Endothelial cell (in vitro differentiated cells): ENCODE results near the gene PRRX1. TPM values are rescaled to one million over a fixed set of nuclear protein-coding genes. Genes with fewer than 3 reads are reported as not detected.

Source experiments
- DNase-seq: peaks from one replicate; pipeline ENCODE4 v3.0.0; 2021; ENCODE audit warnings: low spot score
- H3K27ac Mint-ChIP-seq: one replicate; pipeline ENCODE4 v1.8.0; 2021; ENCODE audit warnings: mixed read lengths, inconsistent platforms; ENCODE audit not compliant: unreplicated experiment
- H3K27me3 Mint-ChIP-seq: one replicate; pipeline ENCODE4 v1.8.0; 2021; ENCODE audit warnings: mild to moderate bottlenecking, moderate library complexity, mixed read lengths, inconsistent platforms; ENCODE audit not compliant: unreplicated experiment
- H3K36me3 Mint-ChIP-seq: one replicate; pipeline ENCODE4 v1.8.0; 2021; ENCODE audit warnings: mild to moderate bottlenecking, low read depth, mixed read lengths, inconsistent platforms; ENCODE audit not compliant: unreplicated experiment
- H3K4me1 Mint-ChIP-seq: one replicate; pipeline ENCODE4 v1.8.0; 2021; ENCODE audit warnings: mild to moderate bottlenecking, mixed read lengths, inconsistent platforms; ENCODE audit not compliant: unreplicated experiment
- H3K4me3 Mint-ChIP-seq: one replicate; pipeline ENCODE4 v1.8.0; 2021; ENCODE audit warnings: mild to moderate bottlenecking, mixed read lengths, inconsistent platforms; ENCODE audit not compliant: unreplicated experiment
- H3K9me3 Mint-ChIP-seq: one replicate; pipeline ENCODE4 v1.8.0; 2021; ENCODE audit warnings: mixed read lengths, inconsistent platforms; ENCODE audit not compliant: unreplicated experiment
- total RNA-seq: library from RNA; stranded (reverse); fragmentation: NEBNext Ultra II Directional; extraction: Animal tissue kit (Norgen Biotek cat#: 25700); gene quantifications from one replicate; pipeline ENCODE4 v1.2.1, GENCODE V29; 2021; ENCODE audit not compliant: unreplicated experiment
- TF ChIP-seq, protein P1 (sequence below): fragments of 200-600 bp; sonication (generic); IDR thresholded peaks from one replicate; pipeline ENCODE4 v1.5.0; 2021; ENCODE audit warnings: antibody characterized with exemption; ENCODE audit not compliant: unreplicated experiment

PRRX1 gene
- total RNA-seq, 1 donor from 2014 or later: not detected

DNA sequence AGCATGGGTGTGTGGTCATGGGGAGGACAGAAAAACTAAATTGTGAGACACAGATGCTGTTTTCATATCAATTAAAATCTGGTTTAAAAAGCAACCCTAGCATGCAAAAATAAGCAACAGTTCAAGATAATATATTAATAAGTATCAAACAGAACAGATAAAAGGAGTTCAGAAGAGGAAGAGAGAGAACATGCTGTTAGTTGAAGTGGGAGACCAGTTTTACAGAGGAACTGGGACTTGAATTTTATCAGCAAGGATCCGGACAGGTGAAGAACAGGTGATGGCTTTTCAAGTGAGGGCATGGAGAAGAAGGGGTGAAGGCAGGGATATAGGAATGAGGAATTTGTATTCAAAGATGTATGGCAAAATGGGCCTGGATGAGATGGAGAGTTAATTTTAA is 75.9 kb downstream of the PRRX1 start:
- Mint-ChIP-seq H3K36me3 (no peaks in the 10 kb centered on the region), H3K4me1 (no peaks in the 10 kb centered on the region), H3K4me3 (no peak overlapping the region), H3K9me3 (no peaks in the 10 kb centered on the region), H3K27me3 (peaks cover 4% of the 10 kb centered on the region), H3K27ac (no peak overlapping the region)
- TF ChIP-seq, protein P1, sequence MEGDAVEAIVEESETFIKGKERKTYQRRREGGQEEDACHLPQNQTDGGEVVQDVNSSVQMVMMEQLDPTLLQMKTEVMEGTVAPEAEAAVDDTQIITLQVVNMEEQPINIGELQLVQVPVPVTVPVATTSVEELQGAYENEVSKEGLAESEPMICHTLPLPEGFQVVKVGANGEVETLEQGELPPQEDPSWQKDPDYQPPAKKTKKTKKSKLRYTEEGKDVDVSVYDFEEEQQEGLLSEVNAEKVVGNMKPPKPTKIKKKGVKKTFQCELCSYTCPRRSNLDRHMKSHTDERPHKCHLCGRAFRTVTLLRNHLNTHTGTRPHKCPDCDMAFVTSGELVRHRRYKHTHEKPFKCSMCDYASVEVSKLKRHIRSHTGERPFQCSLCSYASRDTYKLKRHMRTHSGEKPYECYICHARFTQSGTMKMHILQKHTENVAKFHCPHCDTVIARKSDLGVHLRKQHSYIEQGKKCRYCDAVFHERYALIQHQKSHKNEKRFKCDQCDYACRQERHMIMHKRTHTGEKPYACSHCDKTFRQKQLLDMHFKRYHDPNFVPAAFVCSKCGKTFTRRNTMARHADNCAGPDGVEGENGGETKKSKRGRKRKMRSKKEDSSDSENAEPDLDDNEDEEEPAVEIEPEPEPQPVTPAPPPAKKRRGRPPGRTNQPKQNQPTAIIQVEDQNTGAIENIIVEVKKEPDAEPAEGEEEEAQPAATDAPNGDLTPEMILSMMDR: no peak
- DNase-seq: no peak

- H3K4me1 Mint-ChIP-seq: no peaks in the 10 kb centered on the region
- peaks cover 2% of the 10 kb centered on the region for H3K27me3 Mint-ChIP-seq
Observed at GRCh38 chr1:170741678-170742077, 77.7 kb downstream of the PRRX1 start.

GRCh38 chr1:170742600-170742999 is 78.7 kb downstream of the PRRX1 start:
- Mint-ChIP-seq H3K9me3 (no peaks in the 10 kb centered on the region), H3K4me3 (no peak overlapping the region), H3K36me3 (no peaks in the 10 kb centered on the region), H3K27me3 (peaks cover 2% of the 10 kb centered on the region), H3K27ac (no peak overlapping the region), H3K4me1 (no peaks in the 10 kb centered on the region)
- DNase-seq: no peak
- TF ChIP-seq, protein P1: no peak

More at GRCh38 chr1:170741678-170742077, 77.7 kb downstream of the PRRX1 start:
- TF ChIP-seq, protein P1: no peak
- Mint-ChIP-seq H3K9me3 (no peaks in the 10 kb centered on the region), H3K27ac (no peak overlapping the region), H3K4me3 (no peak overlapping the region), H3K36me3 (no peaks in the 10 kb centered on the region)
- DNase-seq: no peak

DNA sequence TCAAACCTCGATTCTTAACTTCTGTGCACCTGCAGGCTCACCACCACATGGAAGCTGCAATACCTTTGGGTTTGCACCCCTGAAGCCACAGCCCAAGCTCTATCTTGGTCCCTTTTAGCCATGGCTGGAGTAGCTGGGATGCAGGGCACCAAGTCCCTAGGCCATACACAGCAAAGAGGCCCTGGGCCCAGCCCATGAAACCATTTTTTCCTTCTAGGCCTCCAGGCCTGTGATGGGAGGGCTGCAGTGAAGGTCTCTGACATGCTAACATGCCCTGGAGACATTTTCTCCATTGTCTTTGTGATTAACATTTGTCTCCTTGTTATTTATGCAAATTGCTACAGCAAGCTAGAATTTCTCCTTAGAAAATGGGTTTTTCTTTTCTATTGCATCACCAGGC is 79.2 kb downstream of the PRRX1 start:
- H3K4me3 Mint-ChIP-seq: no peak overlapping the region
- H3K9me3 Mint-ChIP-seq: no peaks in the 10 kb centered on the region
- no peak for DNase-seq
- H3K27ac Mint-ChIP-seq: no peak overlapping the region
- H3K4me1 Mint-ChIP-seq: no peaks in the 10 kb centered on the region
- peaks cover 2% of the 10 kb centered on the region for H3K27me3 Mint-ChIP-seq
- TF ChIP-seq, protein P1: no peak
- H3K36me3 Mint-ChIP-seq: no peaks in the 10 kb centered on the region

- Mint-ChIP-seq H3K9me3 (no peaks in the 10 kb centered on the region), H3K27ac (no peak overlapping the region), H3K4me3 (no peak overlapping the region), H3K4me1 (no peaks in the 10 kb centered on the region), H3K36me3 (no peaks in the 10 kb centered on the region), H3K27me3 (no peaks in the 10 kb centered on the region)
- no peak for DNase-seq
- TF ChIP-seq, protein P1: no peak
Observed at GRCh38 chr1:170749549-170749948, 85.6 kb downstream of the PRRX1 start.
